Measurements from ENCODE around the gene SLC35F3.

The SLC35F3 gene

GRCh38 chr1:234139966-234140365, 235.5 kb downstream of the SLC35F3 start:
- TF ChIP-seq CTCF (IDR thresholded peaks at IDR 0.05): no peak

DNA sequence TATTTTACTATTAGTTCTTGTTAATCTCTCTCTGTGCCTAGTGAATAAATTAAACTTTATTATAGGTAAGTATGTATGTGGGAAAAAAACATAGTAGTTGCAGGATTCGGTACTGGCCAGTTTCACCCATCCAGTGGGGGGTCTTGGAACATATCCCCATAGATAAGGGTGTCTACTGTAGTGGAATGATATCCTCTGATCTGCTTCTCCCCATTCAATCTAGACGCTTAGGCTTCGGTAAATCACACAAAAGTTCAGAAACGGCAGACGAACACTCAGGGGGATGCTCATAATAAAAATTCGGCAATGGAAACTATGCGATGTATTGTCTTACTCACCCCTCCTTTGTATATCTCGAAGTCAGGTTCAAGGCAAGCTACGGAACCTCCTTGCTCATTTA, 235.9 kb downstream of the SLC35F3 start:
- Histone ChIP-seq H3K4me3 (no peak overlapping the region), H3K27ac (no peak overlapping the region), H3K27me3 (peaks cover 0 to 6% of the 10 kb centered on the region in 2 donors), H3K9me3 (no peaks in the 10 kb centered on the region), H3K4me1 (no peaks in the 10 kb centered on the region), H3K36me3 (no peaks in the 10 kb centered on the region)
- DNase-seq: no peak
- intact Hi-C loops (cut with DNase I; ENCODE audit: low total_unique reads): no loop called here
- TF ChIP-seq CTCF (IDR thresholded peaks at IDR 0.05): no peak

More at GRCh38 chr1:234139966-234140365, 235.5 kb downstream of the SLC35F3 start:
- Histone ChIP-seq H3K4me3 (no peak overlapping the region), H3K27ac (no peak overlapping the region), H3K9me3 (no peaks in the 10 kb centered on the region), H3K4me1 (no peaks in the 10 kb centered on the region), H3K36me3 (no peaks in the 10 kb centered on the region), H3K27me3 (peaks cover 0 to 6% of the 10 kb centered on the region in 2 donors)
- DNase-seq: no peak
- intact Hi-C loops (cut with DNase I; ENCODE audit: low total_unique reads): no loop called here

- no peaks in the 10 kb centered on the region for H3K9me3 ChIP-seq
- no peaks in the 10 kb centered on the region for H3K4me1 ChIP-seq
- H3K27me3 ChIP-seq: peaks cover 0 to 6% of the 10 kb centered on the region in 2 donors
- intact Hi-C loops (cut with DNase I; ENCODE audit: low total_unique reads): no loop called here
- H3K36me3 ChIP-seq: no peaks in the 10 kb centered on the region
- H3K4me3 ChIP-seq: no peak overlapping the region
- no peak overlapping the region for H3K27ac ChIP-seq
- TF ChIP-seq CTCF (IDR thresholded peaks at IDR 0.05): no peak
- no peak for DNase-seq
Measured at GRCh38 chr1:234141006-234141405, 236.5 kb downstream of the SLC35F3 start.

- Histone ChIP-seq H3K4me1 (no peaks in the 10 kb centered on the region), H3K9me3 (peaks cover 0 to 7% (median 0%) of the 10 kb centered on the region in 3 donors), H3K4me3 (no peak overlapping the region), H3K27me3 (peaks cover 0 to 9% of the 10 kb centered on the region in 2 donors), H3K36me3 (no peaks in the 10 kb centered on the region), H3K27ac (no peak overlapping the region)
- no peak for TF ChIP-seq CTCF (IDR thresholded peaks at IDR 0.05)
- no peak for DNase-seq
- intact Hi-C loops (cut with DNase I; ENCODE audit: low total_unique reads): no loop called here
Measured at GRCh38 chr1:234143681-234144080, 239.2 kb downstream of the SLC35F3 start.

DNA sequence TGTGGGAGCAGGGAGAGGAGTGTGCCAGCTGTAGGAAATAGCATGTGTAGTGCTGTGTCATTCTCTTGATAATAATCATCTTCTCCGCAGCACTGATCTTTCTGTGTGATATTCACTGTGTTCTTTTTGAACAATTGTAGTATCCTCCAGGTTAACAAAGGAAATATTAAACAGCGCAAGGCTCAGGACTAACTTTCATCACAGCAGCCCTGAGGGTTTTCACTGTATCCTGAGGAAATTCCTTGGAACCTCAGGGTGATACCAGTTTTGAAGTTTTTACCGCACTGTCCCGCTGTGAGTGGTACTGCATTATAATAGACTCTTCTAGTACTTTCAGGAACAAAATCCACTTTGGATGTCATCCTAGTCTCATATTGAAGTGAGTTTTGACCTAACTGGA, 240.4 kb downstream of the SLC35F3 start:
- Histone ChIP-seq H3K4me1 (no peaks in the 10 kb centered on the region), H3K9me3 (peaks cover 0 to 7% (median 0%) of the 10 kb centered on the region in 3 donors), H3K4me3 (no peak overlapping the region), H3K27ac (no peak overlapping the region), H3K27me3 (peaks cover 0 to 10% of the 10 kb centered on the region in 2 donors), H3K36me3 (no peaks in the 10 kb centered on the region)
- no peak for TF ChIP-seq CTCF (IDR thresholded peaks at IDR 0.05)
- intact Hi-C loops (cut with DNase I; ENCODE audit: low total_unique reads): no loop called here
- no peak for DNase-seq

- Histone ChIP-seq H3K9me3 (peaks cover 0 to 7% (median 0%) of the 10 kb centered on the region in 3 donors), H3K4me3 (no peak overlapping the region), H3K27ac (no peak overlapping the region), H3K27me3 (peaks cover 0 to 10% of the 10 kb centered on the region in 2 donors), H3K36me3 (no peaks in the 10 kb centered on the region), H3K4me1 (no peaks in the 10 kb centered on the region)
- no peak for TF ChIP-seq CTCF (IDR thresholded peaks at IDR 0.05)
- intact Hi-C loops (cut with DNase I; ENCODE audit: low total_unique reads): no loop called here
- DNase-seq: no peak
Measured at GRCh38 chr1:234148350-234148749, 243.9 kb downstream of the SLC35F3 start.
